ENCODE measurements around the gene YPEL1. TPM values are rescaled to one million over a fixed set of nuclear protein-coding genes. Genes with fewer than 3 reads are reported as not detected.

YPEL1 gene
- total and polyA plus RNA-seq, 4 donors: 0.83 to 4.8 (median 2.2) TPM

DNA sequence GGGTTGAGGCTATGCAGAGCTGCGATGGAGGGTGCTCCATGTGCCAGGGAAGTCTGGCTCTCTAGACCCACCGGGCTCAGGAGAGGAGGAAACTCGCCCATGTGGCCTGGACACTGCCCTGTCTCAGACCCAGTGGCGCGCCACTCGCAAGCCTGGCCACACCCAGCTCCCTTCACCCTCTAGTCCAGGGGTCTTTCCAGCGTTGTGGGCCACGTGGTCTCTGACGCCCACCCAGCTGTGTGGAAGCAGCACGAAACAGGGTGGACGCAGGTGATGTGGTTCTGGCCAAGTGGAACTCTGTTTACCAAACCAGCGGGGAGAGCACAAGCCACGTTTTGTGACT is 41.6 kb downstream of the YPEL1 start:
- TF ChIP-seq SP1 (IDR thresholded peaks at IDR 0.05): no peak
- TF ChIP-seq EGR1 (IDR thresholded peaks at IDR 0.05; ENCODE audit: low read depth in 2 of 2): no peak
- TF ChIP-seq RXRA (IDR thresholded peaks at IDR 0.05): no peak
- no peak for TF ChIP-seq JUND (IDR thresholded peaks at IDR 0.05)
- TF ChIP-seq FOXA1 (IDR thresholded peaks at IDR 0.05): no peak
- TF ChIP-seq, protein P1, sequence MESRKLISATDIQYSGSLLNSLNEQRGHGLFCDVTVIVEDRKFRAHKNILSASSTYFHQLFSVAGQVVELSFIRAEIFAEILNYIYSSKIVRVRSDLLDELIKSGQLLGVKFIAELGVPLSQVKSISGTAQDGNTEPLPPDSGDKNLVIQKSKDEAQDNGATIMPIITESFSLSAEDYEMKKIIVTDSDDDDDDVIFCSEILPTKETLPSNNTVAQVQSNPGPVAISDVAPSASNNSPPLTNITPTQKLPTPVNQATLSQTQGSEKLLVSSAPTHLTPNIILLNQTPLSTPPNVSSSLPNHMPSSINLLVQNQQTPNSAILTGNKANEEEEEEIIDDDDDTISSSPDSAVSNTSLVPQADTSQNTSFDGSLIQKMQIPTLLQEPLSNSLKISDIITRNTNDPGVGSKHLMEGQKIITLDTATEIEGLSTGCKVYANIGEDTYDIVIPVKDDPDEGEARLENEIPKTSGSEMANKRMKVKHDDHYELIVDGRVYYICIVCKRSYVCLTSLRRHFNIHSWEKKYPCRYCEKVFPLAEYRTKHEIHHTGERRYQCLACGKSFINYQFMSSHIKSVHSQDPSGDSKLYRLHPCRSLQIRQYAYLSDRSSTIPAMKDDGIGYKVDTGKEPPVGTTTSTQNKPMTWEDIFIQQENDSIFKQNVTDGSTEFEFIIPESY (IDR thresholded peaks at IDR 0.05): no peak
- no peak for TF ChIP-seq RAD21 (IDR thresholded peaks at IDR 0.05)
- TF ChIP-seq NR2F2 (IDR thresholded peaks at IDR 0.05): no peak
- TF ChIP-seq, protein P2, sequence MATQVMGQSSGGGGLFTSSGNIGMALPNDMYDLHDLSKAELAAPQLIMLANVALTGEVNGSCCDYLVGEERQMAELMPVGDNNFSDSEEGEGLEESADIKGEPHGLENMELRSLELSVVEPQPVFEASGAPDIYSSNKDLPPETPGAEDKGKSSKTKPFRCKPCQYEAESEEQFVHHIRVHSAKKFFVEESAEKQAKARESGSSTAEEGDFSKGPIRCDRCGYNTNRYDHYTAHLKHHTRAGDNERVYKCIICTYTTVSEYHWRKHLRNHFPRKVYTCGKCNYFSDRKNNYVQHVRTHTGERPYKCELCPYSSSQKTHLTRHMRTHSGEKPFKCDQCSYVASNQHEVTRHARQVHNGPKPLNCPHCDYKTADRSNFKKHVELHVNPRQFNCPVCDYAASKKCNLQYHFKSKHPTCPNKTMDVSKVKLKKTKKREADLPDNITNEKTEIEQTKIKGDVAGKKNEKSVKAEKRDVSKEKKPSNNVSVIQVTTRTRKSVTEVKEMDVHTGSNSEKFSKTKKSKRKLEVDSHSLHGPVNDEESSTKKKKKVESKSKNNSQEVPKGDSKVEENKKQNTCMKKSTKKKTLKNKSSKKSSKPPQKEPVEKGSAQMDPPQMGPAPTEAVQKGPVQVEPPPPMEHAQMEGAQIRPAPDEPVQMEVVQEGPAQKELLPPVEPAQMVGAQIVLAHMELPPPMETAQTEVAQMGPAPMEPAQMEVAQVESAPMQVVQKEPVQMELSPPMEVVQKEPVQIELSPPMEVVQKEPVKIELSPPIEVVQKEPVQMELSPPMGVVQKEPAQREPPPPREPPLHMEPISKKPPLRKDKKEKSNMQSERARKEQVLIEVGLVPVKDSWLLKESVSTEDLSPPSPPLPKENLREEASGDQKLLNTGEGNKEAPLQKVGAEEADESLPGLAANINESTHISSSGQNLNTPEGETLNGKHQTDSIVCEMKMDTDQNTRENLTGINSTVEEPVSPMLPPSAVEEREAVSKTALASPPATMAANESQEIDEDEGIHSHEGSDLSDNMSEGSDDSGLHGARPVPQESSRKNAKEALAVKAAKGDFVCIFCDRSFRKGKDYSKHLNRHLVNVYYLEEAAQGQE (IDR thresholded peaks at IDR 0.05): no peak
- TF ChIP-seq, protein P3, sequence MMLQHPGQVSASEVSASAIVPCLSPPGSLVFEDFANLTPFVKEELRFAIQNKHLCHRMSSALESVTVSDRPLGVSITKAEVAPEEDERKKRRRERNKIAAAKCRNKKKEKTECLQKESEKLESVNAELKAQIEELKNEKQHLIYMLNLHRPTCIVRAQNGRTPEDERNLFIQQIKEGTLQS (IDR thresholded peaks at IDR 0.05): no peak
- no peak for TF ChIP-seq HNF4A (conservative IDR thresholded peaks at IDR 0.05)
- TF ChIP-seq GABPA (IDR thresholded peaks at IDR 0.05 in 1 of 2, conservative IDR thresholded peaks at IDR 0.05 in 1 of 2): no peak
- no peak for TF ChIP-seq TAF1 (conservative IDR thresholded peaks at IDR 0.05)
- no peak for TF ChIP-seq YY1 (IDR thresholded peaks at IDR 0.05)
- TF ChIP-seq, protein P4, sequence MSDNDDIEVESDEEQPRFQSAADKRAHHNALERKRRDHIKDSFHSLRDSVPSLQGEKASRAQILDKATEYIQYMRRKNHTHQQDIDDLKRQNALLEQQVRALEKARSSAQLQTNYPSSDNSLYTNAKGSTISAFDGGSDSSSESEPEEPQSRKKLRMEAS (IDR thresholded peaks at IDR 0.05): no peak
- TF ChIP-seq, protein P5, sequence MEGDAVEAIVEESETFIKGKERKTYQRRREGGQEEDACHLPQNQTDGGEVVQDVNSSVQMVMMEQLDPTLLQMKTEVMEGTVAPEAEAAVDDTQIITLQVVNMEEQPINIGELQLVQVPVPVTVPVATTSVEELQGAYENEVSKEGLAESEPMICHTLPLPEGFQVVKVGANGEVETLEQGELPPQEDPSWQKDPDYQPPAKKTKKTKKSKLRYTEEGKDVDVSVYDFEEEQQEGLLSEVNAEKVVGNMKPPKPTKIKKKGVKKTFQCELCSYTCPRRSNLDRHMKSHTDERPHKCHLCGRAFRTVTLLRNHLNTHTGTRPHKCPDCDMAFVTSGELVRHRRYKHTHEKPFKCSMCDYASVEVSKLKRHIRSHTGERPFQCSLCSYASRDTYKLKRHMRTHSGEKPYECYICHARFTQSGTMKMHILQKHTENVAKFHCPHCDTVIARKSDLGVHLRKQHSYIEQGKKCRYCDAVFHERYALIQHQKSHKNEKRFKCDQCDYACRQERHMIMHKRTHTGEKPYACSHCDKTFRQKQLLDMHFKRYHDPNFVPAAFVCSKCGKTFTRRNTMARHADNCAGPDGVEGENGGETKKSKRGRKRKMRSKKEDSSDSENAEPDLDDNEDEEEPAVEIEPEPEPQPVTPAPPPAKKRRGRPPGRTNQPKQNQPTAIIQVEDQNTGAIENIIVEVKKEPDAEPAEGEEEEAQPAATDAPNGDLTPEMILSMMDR (IDR thresholded peaks at IDR 0.05; ENCODE audit: low read depth, low read length, missing input control): no peak
- TF ChIP-seq HNF4G (IDR thresholded peaks at IDR 0.05): no peak
- TF ChIP-seq FOXA2 (IDR thresholded peaks at IDR 0.05): no peak
- 97% methylated on average over 13 of the region's 13 CpGs for WGBS

More for the DNA sequence above, 41.6 kb downstream of the YPEL1 start:
- Histone ChIP-seq H3K4me1 (ENCODE audit: control insufficient read depth in 4 of 4, insufficient read depth in 4 of 4, low read length in 3 of 4) (peaks cover 0 to 2% (median 0%) of the 10 kb centered on the region in 4 donors), H3K9me3 (ENCODE audit: control insufficient read depth in 4 of 4, low read length in 3 of 4) (no peaks in the 10 kb centered on the region), H3K27ac (ENCODE audit: low read depth in 1 of 2, low read length in 2 of 2) (no peak overlapping the region), H3K9ac (ENCODE audit: low read depth in 1 of 2, low read length in 2 of 2) (no peak overlapping the region), H3K36me3 (ENCODE audit: control insufficient read depth in 4 of 4, insufficient read depth in 3 of 4, low read depth in 1 of 4, low read length in 3 of 4) (peaks cover 13 to 58% (median 26%) of the 10 kb centered on the region in 4 donors), H3K4me3 (ENCODE audit: low read depth in 1 of 3, low read length in 3 of 3) (no peak overlapping the region), H3K27me3 (ENCODE audit: control insufficient read depth in 4 of 4, insufficient read depth in 4 of 4, low read length in 3 of 4) (no peaks in the 10 kb centered on the region)
- no peak for DNase-seq (ENCODE audit: low spot score)

Measured in liver (tissue), 9 donors.